Umbilical cord (tissue), 2 donors: ENCODE measurements around the gene HSPA4. TPM values are rescaled to one million over a fixed set of nuclear protein-coding genes. Genes with fewer than 3 reads are reported as not detected.

Experiments used
- DNase-seq: peaks from one replicate; pipeline ENCODE4 v3.0.0-alpha.2; 2015; ENCODE audit warnings: low spot score
- total RNA-seq: library from RNA; depleted of rRNA; stranded (reverse); fragments of >200 nt; gene quantifications from one replicate; pipeline ENCODE4 v1.2.3, GENCODE V29; 2014; ENCODE audit warnings: low replicate concordance; ENCODE audit not compliant: insufficient read depth

HSPA4 gene
- total RNA-seq, 1 donor from 2014 or later, result 82.3 TPM

DNA sequence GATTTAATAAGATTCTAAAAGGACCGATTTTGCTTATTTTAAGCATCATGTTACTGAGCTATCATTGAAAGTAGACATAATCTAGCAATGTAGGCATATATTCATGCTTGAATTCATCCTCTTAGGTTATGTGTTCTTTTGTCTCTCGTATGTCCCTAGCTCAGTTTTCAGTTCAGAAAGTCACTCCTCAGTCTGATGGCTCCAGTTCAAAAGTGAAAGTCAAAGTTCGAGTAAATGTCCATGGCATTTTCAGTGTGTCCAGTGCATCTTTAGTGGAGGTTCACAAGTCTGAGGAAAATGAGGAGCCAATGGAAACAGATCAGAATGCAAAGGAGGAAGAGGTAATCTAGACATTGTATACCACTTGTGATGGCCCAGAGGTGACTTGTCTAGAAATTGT, 39.2 kb downstream of the HSPA4 start:
- no peak for DNase-seq

DNA sequence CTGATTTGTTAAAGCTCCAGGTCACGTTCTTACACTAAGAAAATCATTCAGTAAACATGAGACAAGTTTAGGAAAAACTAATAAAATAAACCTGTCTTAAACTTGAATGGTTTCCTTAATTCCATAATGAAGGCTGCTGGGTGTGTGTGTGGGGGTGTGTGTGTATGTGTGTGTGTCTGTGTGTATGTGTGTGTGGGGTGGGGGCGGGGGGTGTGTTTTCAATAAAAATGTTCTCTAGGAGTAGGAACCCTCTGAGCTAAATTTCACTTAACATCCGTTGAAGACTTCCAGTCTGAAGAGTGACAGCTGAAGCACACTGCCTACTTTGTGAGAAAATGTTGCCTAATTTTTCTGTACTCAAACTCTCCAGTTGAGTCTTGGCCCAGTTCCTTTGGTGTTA, 54.5 kb downstream of the HSPA4 start:
- no peak for DNase-seq

DNA sequence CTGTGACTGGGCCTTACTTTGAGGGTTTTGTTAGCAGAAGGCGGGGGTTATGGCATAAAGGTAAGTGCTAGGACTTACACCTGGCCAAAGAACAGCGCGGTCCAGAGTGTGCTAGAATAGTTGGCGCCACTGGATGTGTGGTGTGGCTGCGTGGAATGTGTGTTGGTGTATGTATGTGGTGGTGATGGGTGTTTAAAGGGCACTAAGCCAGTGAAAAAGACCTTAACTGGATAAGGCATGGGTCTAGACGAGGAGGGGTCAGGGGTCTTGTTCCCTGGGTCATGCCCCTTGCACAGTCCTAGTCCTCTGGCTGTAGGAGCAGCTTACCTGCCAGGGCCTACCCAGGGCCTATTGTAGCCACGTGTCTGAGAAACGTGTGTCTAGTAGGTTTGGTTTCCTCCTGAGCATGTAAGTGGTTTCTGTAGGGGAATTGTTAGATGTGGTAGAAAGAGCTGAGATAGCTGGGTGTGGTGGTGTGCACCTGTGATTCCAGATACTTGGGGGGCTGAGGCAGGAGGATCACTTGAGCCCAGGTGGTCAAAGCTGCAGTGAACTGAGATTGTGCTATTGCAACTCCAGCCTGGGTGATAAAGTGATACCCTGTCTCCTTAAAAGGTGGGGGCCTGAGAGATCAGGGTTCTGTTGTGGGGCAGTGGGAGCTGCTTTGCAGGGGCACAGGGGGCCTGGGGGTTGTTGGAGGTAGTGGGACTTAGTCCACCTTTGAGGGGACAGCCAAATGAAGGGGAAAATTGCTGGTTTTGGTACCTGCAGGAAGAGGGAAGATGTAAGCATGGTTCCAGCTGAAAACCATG, 55.2 kb downstream of the HSPA4 start:
- no peak for DNase-seq

DNA sequence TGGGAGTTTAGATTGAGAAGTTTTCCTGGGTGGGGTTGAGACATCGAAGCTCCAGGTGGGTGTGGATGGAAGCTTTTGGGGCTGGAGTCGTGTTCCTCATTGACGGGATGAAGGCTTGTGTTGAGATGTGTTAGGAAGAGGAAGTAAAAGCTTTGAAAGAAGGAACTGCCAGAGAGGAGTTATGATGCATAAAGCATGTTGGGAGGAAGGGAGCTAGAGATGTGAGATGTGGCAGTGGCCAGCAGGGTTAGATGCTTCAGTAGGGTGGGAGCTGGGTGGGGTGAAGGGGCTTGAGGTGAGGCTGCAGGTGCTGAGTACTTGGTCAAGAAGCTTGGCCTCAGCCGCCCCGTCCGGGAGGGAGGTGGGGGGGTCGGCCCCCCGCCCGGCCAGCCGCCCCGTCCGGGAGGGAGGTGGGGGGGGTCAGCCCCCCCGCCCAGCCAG, 56.7 kb downstream of the HSPA4 start:
- no peak for DNase-seq

DNA sequence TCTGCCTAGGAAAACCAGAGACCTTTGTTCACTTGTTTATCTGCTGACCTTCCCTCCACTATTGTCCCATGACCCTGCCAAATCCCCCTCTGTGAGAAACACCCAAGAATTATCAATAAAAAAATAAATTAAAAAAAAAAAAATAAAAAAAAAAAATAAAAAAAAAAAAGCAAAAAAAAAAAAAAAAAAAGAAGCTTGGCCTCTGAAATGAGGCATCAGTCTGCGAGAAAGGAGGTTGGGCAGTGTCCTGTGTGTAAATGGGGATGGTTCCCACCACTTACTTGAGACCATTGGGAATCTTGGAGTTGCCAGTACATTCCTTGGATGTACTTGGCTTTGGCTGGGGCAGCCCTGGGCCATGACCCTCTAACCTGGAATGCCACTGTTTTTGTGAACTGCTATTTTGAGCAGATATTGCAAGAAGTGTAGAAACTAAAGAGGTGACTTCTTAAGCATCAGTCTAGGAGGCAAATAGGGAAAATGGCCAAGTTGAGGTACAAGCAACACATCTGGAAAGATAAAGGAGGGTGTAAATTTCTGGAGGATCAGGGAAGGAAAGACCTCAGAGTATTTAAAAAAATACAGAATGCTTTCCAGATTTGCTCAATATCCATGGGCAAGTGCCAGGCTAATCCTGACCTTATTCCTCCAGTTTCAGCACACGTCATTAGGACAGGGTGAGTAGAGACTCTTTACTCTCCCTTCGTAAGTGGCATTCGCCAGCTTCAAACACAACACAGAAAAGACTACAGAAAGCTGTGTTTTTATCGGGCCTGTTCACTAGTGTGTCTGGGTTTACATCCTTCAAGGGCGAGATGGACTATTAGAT, 58.1 kb downstream of the HSPA4 start:
- DNase-seq, result peak; percentile 72

DNA sequence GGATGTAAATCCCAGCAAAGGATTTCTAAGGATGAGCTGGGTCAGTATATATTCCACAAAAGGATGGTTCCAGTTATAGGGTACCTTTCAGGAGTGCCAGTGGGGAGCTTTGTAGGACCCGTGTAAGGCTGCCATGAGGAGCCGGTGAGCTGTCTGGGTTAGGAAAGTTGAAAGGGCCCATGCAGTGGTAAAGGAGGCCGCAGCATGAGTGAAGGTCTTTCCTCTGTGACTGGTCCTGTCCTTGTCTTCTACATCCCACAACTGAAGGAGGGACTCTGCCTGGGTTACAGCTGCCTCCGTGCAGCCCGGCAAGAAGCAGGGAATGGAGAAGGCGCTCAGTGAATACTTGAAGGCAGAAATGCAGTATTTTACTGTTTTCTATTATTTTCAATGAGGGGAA, 58.9 kb downstream of the HSPA4 start:
- no peak for DNase-seq

DNA sequence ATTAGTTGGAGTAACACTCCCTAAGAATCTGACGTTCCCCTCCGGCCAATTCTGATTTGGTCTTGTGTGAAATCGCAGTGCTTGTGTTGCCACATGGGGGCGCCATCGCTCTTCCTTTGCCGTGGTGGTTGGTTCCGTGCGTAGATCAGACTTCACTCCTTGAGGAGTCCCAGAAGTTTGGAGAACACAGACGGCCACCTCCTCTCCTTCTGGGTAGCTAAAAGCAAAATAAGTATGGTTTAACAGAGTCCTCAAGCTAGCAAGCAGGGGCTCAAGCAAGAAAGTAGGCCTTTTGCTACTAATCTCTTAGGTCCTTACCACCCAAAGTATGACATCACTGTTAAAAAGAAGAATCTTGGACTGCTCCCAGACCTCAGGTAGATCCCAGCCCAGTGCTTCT, 59.5 kb downstream of the HSPA4 start:
- DNase-seq, result peak; percentile 88

DNA sequence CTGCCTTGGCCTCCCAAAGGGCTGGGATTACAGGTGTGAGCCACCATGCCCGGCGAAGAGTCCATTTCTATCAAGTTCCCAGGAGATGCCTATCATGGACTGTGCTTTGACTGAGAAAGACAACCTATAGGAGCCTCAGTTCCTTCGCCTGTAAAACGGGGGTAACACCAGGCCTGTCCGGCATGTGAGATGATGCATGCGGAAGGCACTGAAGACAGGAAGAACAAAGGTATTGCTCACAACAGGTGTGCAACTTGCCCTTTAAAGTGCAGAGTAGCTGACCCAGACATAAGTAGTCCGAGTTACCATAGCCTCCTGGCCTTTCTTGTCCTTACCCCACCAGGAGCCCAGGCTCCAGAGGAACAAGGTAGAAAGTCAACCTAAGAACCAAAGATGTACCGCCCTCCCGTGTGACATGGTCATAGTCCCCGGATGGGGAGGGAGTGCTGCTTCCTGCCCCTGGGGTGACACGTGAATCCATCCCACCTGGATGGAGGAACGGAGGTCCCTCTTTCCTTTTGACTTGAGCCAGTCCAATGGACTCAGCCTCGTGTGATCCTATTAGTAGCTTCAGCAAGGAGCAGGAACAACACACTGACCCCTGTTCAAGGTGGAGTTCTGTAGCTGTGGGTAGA, 60.3 kb downstream of the HSPA4 start:
- no peak for DNase-seq

DNA sequence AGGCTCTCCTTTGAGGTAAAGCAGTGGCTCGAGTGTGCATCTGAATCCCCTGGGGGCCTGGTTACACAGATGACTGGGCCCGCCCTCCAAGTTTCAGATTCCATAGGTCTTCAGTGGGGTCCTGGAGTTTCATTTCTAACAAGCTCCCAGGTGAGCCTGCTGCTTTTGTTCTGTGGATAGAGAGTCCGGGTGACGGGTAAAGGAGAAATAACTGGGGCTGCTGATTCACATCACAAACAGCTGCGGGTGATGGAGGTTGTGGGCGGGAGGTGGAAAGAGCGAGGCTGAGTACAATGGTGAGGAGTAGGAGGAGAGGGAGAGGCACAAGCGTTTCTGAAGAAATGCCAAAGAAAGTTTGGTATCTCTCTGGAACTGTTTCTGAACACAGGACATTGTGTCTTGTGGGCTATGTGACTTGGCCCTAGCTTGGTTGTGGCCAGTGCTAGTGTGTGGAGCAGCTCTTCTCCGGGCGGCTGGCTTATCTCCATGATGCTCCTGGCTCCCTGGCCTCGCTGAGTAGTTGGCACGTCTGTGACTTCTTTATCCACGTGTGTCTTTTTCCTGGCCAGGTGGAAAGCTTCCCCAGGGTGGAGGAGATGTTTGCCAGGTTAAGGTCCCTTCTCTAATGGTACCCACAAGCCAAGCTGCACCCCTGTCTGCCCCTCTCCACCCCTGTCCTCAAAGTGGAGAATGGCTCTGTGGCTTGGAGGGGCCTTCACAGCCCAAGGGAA, 61.7 kb downstream of the HSPA4 start:
- no peak for DNase-seq

DNA sequence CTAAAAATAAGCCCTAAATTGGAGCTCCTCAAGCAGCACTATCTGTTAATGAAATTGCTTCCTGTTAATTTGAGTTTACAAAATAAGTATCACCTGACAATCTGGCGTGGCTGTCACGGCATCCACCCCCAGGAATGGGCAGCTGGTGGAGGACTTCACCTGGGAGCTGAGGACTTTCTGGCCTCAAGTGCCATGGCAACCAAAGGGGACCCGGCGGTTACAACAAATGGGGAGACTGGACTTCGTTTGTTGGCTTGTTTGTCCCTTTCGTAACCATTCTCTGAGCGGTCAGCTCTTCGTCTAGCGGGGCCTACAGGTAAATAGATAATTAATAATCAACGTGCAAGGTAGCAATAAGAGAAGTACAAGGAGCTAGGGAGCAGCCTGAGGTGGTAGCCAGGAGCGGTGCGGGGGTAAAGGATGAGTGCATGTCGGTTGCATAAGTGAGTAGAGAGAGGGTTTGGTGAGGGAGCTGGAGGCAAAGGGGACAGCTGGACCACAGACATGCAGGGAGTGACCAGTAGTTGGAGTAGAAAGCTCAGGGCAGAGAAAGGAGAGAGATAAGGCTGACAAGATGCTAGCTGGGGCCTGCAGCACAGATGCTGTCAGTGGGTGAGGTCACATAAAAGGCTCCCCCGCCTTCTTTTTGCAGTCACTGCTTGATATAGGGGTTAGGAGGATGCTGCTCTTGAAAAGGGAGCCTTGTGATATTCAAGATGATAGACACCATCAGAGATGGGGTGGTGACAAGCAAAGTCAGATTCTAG, 62.5 kb downstream of the HSPA4 start:
- peak; percentile 9 for DNase-seq

DNA sequence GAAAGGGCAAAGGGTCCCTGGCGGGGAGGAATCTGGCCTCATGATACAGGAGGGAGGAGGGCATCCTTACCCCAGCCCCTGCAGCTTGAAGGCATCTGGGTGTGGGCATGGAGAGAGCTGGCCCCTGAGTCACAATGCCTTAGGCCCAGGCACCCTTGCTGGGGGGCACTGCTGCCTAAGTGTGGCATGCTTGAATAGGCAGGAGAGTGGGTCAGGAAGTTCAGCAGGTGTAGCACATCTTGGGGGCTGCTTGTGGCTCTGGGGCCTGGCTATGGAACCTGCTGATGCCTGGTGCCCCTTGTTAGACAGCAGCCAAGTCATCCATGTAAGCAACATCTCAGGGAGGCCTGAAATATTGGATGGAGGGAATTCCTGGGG, 63.1 kb downstream of the HSPA4 start:
- DNase-seq, result no peak

DNA sequence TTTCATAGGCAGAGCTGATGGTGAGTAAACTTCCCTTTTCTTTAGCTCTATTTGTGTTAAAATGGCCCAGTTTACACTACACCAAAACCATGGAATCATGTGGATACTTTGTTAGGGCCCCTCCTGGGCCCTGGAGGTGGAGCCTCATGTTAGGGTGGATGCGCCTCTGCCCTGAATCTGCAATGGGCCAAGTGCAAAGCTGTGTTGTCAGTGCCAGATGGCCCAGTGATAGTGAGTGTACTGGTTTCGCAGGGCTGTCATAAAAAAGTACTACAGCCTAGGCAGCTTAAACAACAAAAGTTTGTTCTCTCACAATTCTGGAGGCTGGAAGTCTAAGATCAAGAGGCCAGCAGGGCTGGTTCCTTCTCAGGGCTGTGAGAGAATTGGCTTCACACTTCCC, 64.8 kb downstream of the HSPA4 start:
- DNase-seq, result peak; percentile 12

DNA sequence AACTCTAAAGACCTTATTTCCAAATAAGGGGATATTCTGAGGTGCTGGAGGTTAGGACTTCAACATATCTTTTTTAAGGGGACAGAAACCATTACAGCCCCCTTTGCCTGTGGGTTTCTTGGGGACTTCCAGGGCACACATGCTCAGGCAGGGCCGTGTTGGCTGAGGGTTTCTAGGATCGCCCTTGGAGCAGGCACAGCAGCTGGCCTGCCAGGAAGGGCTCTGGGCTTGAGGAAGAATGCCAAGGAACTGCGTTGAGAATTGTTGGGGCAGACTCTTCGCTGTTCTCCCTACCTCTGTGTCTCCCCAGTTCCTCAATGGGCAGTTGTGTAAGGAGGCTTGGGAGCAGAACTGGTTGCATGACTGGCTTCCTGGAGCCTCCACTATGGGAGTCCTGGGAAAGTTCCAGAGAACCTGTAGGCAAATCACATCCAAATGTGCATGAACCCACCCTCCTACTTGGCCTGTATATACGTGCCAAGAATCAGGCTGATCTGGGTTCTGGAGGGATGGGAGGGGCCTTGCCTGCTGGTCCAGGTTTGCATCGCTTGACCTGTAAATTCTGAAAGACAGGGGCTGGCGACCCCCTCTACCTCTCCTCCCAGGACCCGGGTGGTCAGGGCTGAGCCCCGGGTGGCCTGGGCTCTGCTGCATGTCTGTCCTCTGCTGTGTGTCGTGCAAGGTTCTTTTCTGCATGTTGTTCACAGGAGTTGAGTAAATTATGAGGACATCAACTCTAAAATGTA, 65.5 kb downstream of the HSPA4 start:
- DNase-seq, result no peak

DNA sequence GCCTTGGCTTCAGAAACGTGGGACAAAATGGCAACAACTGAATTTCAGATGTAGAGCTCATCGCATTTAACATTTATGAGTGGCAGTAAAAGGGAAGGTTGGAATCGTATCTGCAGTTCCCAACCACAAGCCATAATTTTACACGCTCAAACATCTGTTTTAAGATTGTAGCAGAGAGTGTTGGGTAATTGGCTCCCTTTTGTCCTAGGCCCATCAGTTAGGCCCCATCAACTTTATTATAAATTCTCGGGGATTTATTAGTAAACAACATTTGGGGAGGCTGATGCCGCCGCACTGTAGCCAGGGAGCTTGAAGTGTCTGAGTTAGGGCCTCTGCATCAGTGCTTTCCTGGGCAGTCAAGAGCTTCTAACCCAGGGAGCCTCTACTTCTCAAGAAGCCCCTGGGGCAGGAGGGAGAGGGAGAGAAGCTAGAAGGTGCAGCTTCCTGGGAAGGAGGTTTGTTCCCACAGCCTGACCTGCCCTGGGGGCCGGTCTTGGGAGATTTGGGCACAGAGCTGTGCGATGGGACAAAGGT, 66.2 kb downstream of the HSPA4 start:
- DNase-seq, result no peak

DNA sequence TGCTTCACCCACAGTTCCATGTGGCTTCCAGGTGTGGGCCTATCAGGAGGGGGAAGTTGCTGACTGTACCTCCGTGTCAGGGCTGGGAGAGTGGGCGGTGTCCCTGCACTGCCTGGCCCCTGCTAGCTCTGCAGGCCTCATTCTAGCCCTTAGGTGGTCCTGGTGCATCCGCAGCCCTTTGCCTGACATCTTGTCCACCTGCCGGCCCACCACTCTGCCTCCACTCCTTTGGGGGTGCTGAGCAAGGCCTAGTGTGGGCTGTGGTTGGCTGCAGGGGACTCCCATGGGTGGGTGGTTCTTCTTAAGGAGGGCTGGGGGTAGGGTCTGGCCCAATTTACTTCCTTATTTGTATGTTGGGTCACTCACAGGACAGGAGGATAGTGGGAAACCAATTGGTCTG, 66.9 kb downstream of the HSPA4 start:
- DNase-seq, result no peak

DNA sequence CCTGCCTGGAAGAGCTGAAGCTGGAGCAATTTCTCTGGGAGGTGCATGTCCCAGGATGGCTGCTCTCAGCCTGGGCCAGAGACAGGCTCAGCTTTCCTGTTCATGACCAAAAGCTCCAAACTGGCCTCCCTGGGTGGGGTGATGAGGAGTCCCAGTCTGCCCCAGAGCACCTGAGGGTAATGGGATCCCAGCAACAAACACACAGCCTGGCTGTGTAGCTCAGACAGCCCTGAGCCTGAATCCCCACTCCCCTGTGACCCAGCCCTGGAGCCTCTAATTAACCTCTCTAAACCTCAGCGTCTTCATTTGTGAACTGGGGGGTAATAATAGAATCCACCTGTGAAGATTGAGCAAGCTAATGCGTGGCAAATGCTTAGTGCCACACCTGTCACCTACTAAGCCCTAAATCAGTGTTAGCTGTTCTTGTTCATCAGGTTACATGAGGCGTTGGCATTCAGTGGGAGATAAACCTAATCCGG, 67.5 kb downstream of the HSPA4 start:
- DNase-seq, result no peak

DNA sequence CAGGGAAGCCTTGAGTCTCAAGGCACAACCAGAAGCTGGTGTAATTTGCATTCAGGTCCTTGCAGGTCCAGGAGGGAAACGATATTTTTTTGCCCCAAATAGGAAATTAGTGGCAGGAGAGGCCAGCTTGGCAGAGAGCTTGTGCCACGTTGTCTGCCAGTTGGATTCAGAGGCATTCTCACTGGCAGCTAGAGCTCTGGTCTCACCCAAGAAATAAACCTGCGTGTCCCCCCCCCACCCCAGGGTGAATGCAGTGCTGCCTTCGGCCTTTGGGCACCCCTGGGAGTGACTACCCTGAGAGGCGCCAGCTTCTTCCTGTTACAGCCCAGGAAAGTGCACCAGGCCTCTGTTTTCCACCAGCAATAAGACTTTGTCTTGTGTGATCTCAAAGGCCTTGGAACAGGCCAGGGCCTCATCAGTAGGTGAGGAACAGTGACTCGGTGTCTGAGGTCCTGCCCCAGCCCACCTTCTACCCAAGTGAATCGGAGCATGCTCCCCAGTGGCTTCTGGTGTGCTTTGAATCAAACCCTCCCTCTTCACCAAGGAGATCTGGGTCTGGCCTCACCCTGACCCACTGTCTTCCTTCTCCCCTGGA, 68.4 kb downstream of the HSPA4 start:
- no peak for DNase-seq

DNA sequence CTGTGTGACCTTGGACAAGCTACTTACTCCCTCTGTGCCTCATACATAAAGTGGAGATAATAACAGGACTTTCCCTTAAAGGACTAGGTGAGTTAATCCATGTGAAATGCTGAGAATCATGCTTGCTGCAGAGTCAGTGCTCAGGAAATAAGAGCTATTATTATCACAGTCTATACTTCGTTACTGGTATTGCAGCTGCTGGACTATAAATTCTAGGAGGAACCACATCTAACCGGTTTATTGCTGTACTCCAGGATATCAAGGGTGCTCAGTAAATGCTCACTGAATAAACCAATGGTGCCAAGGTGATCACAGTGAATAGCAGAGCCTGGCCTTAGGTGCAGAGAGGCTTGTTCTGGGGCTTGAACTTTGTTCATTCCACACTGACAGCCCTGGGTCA, 69.3 kb downstream of the HSPA4 start:
- no peak for DNase-seq

DNA sequence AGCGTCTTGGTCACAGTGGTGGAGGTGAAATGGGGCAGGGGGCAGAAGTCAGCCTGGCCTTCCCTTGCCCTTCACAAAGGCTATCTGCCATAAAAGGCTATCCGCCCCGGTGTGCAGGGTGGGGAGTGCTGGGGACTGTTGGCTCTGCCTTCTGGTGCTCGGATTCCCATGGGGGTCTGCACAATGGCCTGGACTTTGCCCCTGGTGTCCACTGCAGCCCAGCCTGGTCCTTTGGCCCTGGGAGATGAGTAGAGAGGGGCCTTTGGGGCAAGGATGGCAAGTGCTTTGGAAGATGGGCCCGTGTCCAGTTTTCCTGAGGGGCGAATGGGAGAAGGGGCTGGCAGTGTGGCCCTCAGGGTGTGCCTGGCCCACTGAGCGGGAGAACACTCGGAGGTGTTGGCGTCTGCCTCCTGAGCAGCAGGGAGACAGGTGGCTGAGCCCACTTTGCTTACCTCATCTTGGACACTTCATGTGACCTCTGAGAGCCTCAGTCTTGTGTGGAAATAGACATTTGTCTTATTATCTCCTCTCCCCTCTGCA, 69.9 kb downstream of the HSPA4 start:
- no peak for DNase-seq
